PC-9 (cell line): ENCODE results near the gene SERINC2. TPM values are rescaled to one million over a fixed set of nuclear protein-coding genes. Genes with fewer than 3 reads are reported as not detected.
"Not testable (repeated sequence)": the region's sequence is repeated elsewhere in the genome, so short reads cannot be mapped to it uniquely, and the experiment has no call there.

Experiments used
- BruUV-seq: library from RNA; stranded (reverse); fragments of 400-500 nt; replicated peaks from 2 replicates; lab custom pipeline; 2021; lab: Mats Ljungman, UMichigan
- CTCF ChIA-PET: fragments of 300-600 bp; sonication (Branson Sonifier 250); formaldehyde crosslinking; loops from one replicate; lab custom pipeline; 2022; ENCODE audit warnings: antibody characterized with exemption; lab: Charles Lee
- POLR2A ChIA-PET: fragments of 300-600 bp; sonication (Branson Sonifier 250); formaldehyde crosslinking; loops from one replicate; lab custom pipeline; 2022; ENCODE audit warnings: antibody characterized with exemption; ENCODE audit not compliant: unreplicated experiment; lab: Charles Lee
- DNase-seq, 2 experiments: peaks; one replicate each; pipeline versions ENCODE4 v3.0.0 to v3.0.0-alpha.2; 2015 to 2022; ENCODE audit warnings: mixed read lengths in 1 of 2
- H2AFZ ChIP-seq: fragments of 200-600 bp; sonication (generic); 2 replicates; pipeline ENCODE4 v1.8.1; 2017; ENCODE audit warnings: antibody characterized with exemption
- H3F3A ChIP-seq: fragments of 200-600 bp; sonication (generic); 2 replicates; pipeline ENCODE4 v1.8.1; 2017; ENCODE audit warnings: antibody characterized with exemption, mild to moderate bottlenecking, low read depth; ENCODE audit not compliant: insufficient read depth
- H3K27ac ChIP-seq: fragments of 200-600 bp; sonication (generic); 2 replicates; pipeline ENCODE4 v1.6.1; 2016; ENCODE audit warnings: mixed run types
- H3K27me3 ChIP-seq: fragments of 200-600 bp; sonication (generic); 2 replicates; pipeline ENCODE4 v1.6.1; 2016; ENCODE audit warnings: low read depth, mixed run types; ENCODE audit not compliant: insufficient read depth
- H3K36me3 ChIP-seq: fragments of 200-600 bp; sonication (generic); 2 replicates; pipeline ENCODE4 v1.6.1; 2016; ENCODE audit warnings: low read depth, mixed run types
- H3K4me1 ChIP-seq: fragments of 200-600 bp; sonication (generic); replicated peaks from 2 replicates; pipeline ENCODE4 v1.6.1; 2016; ENCODE audit warnings: mixed run types; ENCODE audit not compliant: insufficient read depth
- H3K4me2 ChIP-seq: fragments of 200-600 bp; sonication (generic); 2 replicates; pipeline ENCODE4 v1.6.1; 2017; ENCODE audit warnings: mixed run types
- H3K4me3 ChIP-seq: fragments of 200-600 bp; sonication (generic); 2 replicates; pipeline ENCODE4 v1.6.1; 2016; ENCODE audit warnings: mixed run types
- H3K79me2 ChIP-seq: fragments of 200-600 bp; sonication (generic); 2 replicates; pipeline ENCODE4 v1.6.1; 2017; ENCODE audit warnings: low read depth, mixed run types
- H3K9me2 ChIP-seq: fragments of 200-600 bp; sonication (generic); 2 replicates; pipeline ENCODE4 v1.8.1; 2017; ENCODE audit warnings: mild to moderate bottlenecking; ENCODE audit not compliant: insufficient read depth
- H3K9me3 ChIP-seq: fragments of 200-600 bp; sonication (generic); 2 replicates; pipeline ENCODE4 v1.8.1; 2016; ENCODE audit warnings: low read depth; ENCODE audit not compliant: insufficient read depth
- H4K20me1 ChIP-seq: fragments of 200-600 bp; sonication (generic); 2 replicates; pipeline ENCODE4 v1.8.1; 2017; ENCODE audit not compliant: insufficient read depth
- EZH2 ChIP-seq: fragments of 200-600 bp; sonication (generic); IDR thresholded peaks from 2 replicates; pipeline ENCODE4 v1.8.0; 2017; ENCODE audit warnings: antibody characterized with exemption, low read depth
- intact Hi-C: fragments of 100-400 bp; cut with micrococcal nuclease; formaldehyde crosslinking; loops from one replicate; pipeline ENCODE4 v1.10.0; 2022; ENCODE audit not compliant: unreplicated experiment
- total RNA-seq: library from RNA; stranded (reverse); gene quantifications from 2 replicates; pipeline ENCODE4 v1.2.3, GENCODE V29; 2021
- TF ChIP-seq, protein P1 (sequence below): fragments of 200-600 bp; sonication (generic); conservative IDR thresholded peaks from 2 replicates; pipeline ENCODE4 v1.6.1; 2017; ENCODE audit warnings: mixed run types, antibody characterized with exemption, mild to moderate bottlenecking, moderate library complexity

Gene SERINC2
- total RNA-seq, 1 experiment from 2014 or later, result 36.0 TPM

- BruUV-seq, result no TSS peak
- intact Hi-C loops, result no loop called here
- POLR2A ChIA-PET, result no interaction called here
Observed at GRCh38 chr1:31382379-31382989, 30.5 kb upstream of the SERINC2 start.

GRCh38 chr1:31383967-31384366 lies 29.0 kb upstream of the SERINC2 start:
- BruUV-seq, result no TSS peak
- H3K79me2 ChIP-seq, result no peaks in the 10 kb centered on the region
- no peaks in the 10 kb centered on the region for H3K9me2 ChIP-seq
- H3F3A ChIP-seq, result peaks cover 3% of the 10 kb centered on the region; the same call in 1 of the 2 replicates
- no peaks in the 10 kb centered on the region for H4K20me1 ChIP-seq
- H3K4me3 ChIP-seq, result no peak overlapping the region
- POLR2A ChIA-PET, result interaction anchor here (0.5 to 0.8 kb wide), 2 partner anchors 11 to 440 kb away, joined by 4 to 7 read pairs; no protein-coding TSS in a partner anchor
- peaks cover 32% of the 10 kb centered on the region for H3K4me1 ChIP-seq
- H3K36me3 ChIP-seq, result no peaks in the 10 kb centered on the region
- H3K4me2 ChIP-seq, result no peak overlapping the region
- CTCF ChIA-PET, result interaction anchor here (1.0 kb wide), 1 partner anchor 165 kb away, joined by 3 read pairs; no protein-coding TSS in a partner anchor
- H3K27ac ChIP-seq, result no peak overlapping the region
- no peaks in the 10 kb centered on the region for H3K9me3 ChIP-seq
- H3K27me3 ChIP-seq, result no peaks in the 10 kb centered on the region
- no peak overlapping the region for H2AFZ ChIP-seq
- TF ChIP-seq EZH2, result no peak
- TF ChIP-seq, protein P1, sequence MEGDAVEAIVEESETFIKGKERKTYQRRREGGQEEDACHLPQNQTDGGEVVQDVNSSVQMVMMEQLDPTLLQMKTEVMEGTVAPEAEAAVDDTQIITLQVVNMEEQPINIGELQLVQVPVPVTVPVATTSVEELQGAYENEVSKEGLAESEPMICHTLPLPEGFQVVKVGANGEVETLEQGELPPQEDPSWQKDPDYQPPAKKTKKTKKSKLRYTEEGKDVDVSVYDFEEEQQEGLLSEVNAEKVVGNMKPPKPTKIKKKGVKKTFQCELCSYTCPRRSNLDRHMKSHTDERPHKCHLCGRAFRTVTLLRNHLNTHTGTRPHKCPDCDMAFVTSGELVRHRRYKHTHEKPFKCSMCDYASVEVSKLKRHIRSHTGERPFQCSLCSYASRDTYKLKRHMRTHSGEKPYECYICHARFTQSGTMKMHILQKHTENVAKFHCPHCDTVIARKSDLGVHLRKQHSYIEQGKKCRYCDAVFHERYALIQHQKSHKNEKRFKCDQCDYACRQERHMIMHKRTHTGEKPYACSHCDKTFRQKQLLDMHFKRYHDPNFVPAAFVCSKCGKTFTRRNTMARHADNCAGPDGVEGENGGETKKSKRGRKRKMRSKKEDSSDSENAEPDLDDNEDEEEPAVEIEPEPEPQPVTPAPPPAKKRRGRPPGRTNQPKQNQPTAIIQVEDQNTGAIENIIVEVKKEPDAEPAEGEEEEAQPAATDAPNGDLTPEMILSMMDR, result no peak
- no peak for DNase-seq
- intact Hi-C loops, result no loop called here

More at GRCh38 chr1:31382379-31382989, 30.5 kb upstream of the SERINC2 start:
- Histone ChIP-seq H4K20me1 (no peaks in the 10 kb centered on the region), H3K4me1 (peaks cover 32% of the 10 kb centered on the region), H3K4me3 (no peak overlapping the region), H3K9me3 (no peaks in the 10 kb centered on the region), H2AFZ (no peak overlapping the region), H3K27ac (no peak overlapping the region; the same call in 1 of the 2 replicates), H3K79me2 (no peaks in the 10 kb centered on the region), H3F3A (peaks cover 3% of the 10 kb centered on the region; the same call in 1 of the 2 replicates), H3K36me3 (no peaks in the 10 kb centered on the region), H3K27me3 (no peaks in the 10 kb centered on the region), H3K4me2 (peak overlapping the region; percentile 51), H3K9me2 (no peaks in the 10 kb centered on the region)
- CTCF ChIA-PET, result no interaction called here
- TF ChIP-seq, protein P1, result no peak
- TF ChIP-seq EZH2, result no peak
- DNase-seq, result no peak

DNA sequence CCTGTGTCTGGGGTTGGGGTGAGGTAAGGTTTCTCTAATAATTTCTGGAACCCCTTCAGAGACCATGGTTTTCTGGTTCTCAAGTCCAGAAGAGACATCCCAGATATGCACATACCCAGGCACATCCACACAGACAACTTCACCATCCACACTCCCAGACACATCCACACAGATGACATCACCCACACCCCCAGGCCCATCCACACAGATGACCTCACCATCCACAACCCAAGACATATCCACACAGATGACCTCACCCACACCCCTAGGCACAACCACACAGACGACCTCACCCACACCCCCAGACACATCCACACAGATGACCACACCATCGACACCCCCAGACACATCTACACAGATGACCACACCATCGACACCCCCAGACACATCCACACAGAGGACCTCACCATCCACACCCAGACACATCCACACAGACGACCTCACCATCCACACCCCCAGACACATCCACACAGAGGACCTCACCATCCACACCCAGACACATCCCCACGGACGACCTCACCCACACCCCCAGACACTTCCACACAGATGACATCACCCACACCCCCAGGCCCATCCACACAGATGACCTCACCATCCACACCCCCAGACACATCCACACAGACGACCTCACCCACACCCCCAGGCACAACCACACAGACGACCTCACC lies 26.3 kb upstream of the SERINC2 start:
- H4K20me1 ChIP-seq, H3K79me2 ChIP-seq, H3K4me2 ChIP-seq, H3K9me3 ChIP-seq, H2AFZ ChIP-seq, H3K36me3 ChIP-seq, BruUV-seq, intact Hi-C loops, POLR2A ChIA-PET, CTCF ChIA-PET, DNase-seq, H3K4me3 ChIP-seq, H3K27ac ChIP-seq, H3K9me2 ChIP-seq, H3K27me3 ChIP-seq: not testable (repeated sequence)
- H3F3A ChIP-seq, result peaks cover 13% of the 10 kb centered on the region; the same call in 1 of the 2 replicates
- peaks cover 33% of the 10 kb centered on the region for H3K4me1 ChIP-seq
